RCC 7860 (cell line): ENCODE data around the gene GNB1.
A peak's percentile ranks its signal among the peaks of the same experiment; 100 is the strongest.

Experiments
- DNase-seq: peaks from one replicate; pipeline ENCODE4 v3.0.0-alpha.2; 2015; ENCODE audit warnings: low spot score
- FAIRE-seq: peaks from 2 replicates; lab custom pipeline; 2012; peaks lifted over from hg19 to GRCh38; lab: Jason Lieb, UNC

Gene GNB1

GRCh38 chr1:1768249-1768992 is 122.5 kb downstream of the GNB1 start:
- DNase-seq: no peak
- no peak for FAIRE-seq

- DNase-seq (no peak), FAIRE-seq (no peak)
These were observed 125.9 kb downstream of the GNB1 start for GRCh38 chr1:1764876-1765470.

- DNase-seq: no peak
- FAIRE-seq: no peak
These were observed 126.9 kb downstream of the GNB1 start for GRCh38 chr1:1763657-1764621.

- DNase-seq (no peak), FAIRE-seq (no peak)
These were observed 129.1 kb downstream of the GNB1 start for GRCh38 chr1:1761504-1762376.

GRCh38 chr1:1760715-1761114 is 130.2 kb downstream of the GNB1 start:
- DNase-seq: no peak
- FAIRE-seq: no peak

GRCh38 chr1:1760345-1760650 is 130.6 kb downstream of the GNB1 start:
- FAIRE-seq: no peak
- no peak for DNase-seq

GRCh38 chr1:1759456-1760344 is 131.2 kb downstream of the GNB1 start:
- FAIRE-seq (no peak), DNase-seq (no peak)

- DNase-seq (peak; percentile 50), FAIRE-seq (peak; percentile 33)
These were observed 132.0 kb downstream of the GNB1 start for GRCh38 chr1:1758692-1759455.

- FAIRE-seq (no peak), DNase-seq (no peak)
These were observed 132.7 kb downstream of the GNB1 start for GRCh38 chr1:1758059-1758621.

- FAIRE-seq: no peak
- no peak for DNase-seq
These were observed 133.3 kb downstream of the GNB1 start for GRCh38 chr1:1757422-1758058.

GRCh38 chr1:1756661-1757421 is 134.0 kb downstream of the GNB1 start:
- DNase-seq (no peak), FAIRE-seq (no peak)

GRCh38 chr1:1755852-1756251 is 135.0 kb downstream of the GNB1 start:
- no peak for DNase-seq
- FAIRE-seq: no peak

GRCh38 chr1:1755426-1755825 is 135.5 kb downstream of the GNB1 start:
- no peak for DNase-seq
- FAIRE-seq: no peak

- DNase-seq (no peak), FAIRE-seq (no peak)
These were observed 136.7 kb downstream of the GNB1 start for GRCh38 chr1:1754051-1754815.

GRCh38 chr1:1753607-1754005 is 137.3 kb downstream of the GNB1 start:
- no peak for DNase-seq
- FAIRE-seq: no peak

GRCh38 chr1:1752636-1753606 is 138.0 kb downstream of the GNB1 start:
- FAIRE-seq: no peak

More at GRCh38 chr1:1752636-1753606, 138.0 kb downstream of the GNB1 start:
- no peak for DNase-seq
